ENCODE data around the gene SLFN11. TPM values are rescaled to one million over a fixed set of nuclear protein-coding genes. Genes with fewer than 3 reads are reported as not detected.

Gene SLFN11
- total and polyA plus RNA-seq, 2 of the 8 experiments (the other 6 are each of a cell fraction or from before 2014, with no cell fraction given): 0.11 to 0.28 TPM

DNA sequence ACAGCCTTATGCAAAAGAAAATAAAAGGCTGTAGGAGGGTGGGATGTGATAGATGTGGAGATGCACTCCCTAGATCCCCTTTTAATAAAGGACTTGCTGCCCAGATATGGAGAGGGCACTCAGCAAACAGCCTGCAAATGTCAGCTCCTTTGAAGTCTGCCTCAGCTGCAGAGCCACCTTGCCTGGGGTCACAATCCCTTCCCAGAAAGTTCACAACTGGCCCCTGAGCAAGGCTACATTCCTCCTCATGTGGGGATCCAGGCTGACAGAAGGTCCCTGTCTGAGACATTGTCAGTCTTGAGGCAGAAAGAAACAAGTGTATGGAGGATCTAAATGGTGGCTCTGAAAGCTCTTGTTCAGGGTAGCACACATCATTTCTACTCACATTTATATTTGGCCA, 36.1 kb downstream of the SLFN11 start (continued):
- TF ChIP-seq, protein P1, sequence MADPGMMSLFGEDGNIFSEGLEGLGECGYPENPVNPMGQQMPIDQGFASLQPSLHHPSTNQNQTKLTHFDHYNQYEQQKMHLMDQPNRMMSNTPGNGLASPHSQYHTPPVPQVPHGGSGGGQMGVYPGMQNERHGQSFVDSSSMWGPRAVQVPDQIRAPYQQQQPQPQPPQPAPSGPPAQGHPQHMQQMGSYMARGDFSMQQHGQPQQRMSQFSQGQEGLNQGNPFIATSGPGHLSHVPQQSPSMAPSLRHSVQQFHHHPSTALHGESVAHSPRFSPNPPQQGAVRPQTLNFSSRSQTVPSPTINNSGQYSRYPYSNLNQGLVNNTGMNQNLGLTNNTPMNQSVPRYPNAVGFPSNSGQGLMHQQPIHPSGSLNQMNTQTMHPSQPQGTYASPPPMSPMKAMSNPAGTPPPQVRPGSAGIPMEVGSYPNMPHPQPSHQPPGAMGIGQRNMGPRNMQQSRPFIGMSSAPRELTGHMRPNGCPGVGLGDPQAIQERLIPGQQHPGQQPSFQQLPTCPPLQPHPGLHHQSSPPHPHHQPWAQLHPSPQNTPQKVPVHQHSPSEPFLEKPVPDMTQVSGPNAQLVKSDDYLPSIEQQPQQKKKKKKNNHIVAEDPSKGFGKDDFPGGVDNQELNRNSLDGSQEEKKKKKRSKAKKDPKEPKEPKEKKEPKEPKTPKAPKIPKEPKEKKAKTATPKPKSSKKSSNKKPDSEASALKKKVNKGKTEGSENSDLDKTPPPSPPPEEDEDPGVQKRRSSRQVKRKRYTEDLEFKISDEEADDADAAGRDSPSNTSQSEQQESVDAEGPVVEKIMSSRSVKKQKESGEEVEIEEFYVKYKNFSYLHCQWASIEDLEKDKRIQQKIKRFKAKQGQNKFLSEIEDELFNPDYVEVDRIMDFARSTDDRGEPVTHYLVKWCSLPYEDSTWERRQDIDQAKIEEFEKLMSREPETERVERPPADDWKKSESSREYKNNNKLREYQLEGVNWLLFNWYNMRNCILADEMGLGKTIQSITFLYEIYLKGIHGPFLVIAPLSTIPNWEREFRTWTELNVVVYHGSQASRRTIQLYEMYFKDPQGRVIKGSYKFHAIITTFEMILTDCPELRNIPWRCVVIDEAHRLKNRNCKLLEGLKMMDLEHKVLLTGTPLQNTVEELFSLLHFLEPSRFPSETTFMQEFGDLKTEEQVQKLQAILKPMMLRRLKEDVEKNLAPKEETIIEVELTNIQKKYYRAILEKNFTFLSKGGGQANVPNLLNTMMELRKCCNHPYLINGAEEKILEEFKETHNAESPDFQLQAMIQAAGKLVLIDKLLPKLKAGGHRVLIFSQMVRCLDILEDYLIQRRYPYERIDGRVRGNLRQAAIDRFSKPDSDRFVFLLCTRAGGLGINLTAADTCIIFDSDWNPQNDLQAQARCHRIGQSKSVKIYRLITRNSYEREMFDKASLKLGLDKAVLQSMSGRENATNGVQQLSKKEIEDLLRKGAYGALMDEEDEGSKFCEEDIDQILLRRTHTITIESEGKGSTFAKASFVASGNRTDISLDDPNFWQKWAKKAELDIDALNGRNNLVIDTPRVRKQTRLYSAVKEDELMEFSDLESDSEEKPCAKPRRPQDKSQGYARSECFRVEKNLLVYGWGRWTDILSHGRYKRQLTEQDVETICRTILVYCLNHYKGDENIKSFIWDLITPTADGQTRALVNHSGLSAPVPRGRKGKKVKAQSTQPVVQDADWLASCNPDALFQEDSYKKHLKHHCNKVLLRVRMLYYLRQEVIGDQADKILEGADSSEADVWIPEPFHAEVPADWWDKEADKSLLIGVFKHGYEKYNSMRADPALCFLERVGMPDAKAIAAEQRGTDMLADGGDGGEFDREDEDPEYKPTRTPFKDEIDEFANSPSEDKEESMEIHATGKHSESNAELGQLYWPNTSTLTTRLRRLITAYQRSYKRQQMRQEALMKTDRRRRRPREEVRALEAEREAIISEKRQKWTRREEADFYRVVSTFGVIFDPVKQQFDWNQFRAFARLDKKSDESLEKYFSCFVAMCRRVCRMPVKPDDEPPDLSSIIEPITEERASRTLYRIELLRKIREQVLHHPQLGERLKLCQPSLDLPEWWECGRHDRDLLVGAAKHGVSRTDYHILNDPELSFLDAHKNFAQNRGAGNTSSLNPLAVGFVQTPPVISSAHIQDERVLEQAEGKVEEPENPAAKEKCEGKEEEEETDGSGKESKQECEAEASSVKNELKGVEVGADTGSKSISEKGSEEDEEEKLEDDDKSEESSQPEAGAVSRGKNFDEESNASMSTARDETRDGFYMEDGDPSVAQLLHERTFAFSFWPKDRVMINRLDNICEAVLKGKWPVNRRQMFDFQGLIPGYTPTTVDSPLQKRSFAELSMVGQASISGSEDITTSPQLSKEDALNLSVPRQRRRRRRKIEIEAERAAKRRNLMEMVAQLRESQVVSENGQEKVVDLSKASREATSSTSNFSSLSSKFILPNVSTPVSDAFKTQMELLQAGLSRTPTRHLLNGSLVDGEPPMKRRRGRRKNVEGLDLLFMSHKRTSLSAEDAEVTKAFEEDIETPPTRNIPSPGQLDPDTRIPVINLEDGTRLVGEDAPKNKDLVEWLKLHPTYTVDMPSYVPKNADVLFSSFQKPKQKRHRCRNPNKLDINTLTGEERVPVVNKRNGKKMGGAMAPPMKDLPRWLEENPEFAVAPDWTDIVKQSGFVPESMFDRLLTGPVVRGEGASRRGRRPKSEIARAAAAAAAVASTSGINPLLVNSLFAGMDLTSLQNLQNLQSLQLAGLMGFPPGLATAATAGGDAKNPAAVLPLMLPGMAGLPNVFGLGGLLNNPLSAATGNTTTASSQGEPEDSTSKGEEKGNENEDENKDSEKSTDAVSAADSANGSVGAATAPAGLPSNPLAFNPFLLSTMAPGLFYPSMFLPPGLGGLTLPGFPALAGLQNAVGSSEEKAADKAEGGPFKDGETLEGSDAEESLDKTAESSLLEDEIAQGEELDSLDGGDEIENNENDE (IDR thresholded peaks at IDR 0.05; ENCODE audit: insufficient replicate concordance, low read length): no peak
- no peak for TF ChIP-seq SP2 (IDR thresholded peaks at IDR 0.05; ENCODE audit: low read length)
- TF ChIP-seq TAF1 (IDR thresholded peaks at IDR 0.05; ENCODE audit: low read depth, low read length): no peak
- no peak for TF ChIP-seq SP4 (IDR thresholded peaks at IDR 0.05; ENCODE audit: low read length)
- no peak for TF ChIP-seq RNF2 (IDR thresholded peaks at IDR 0.05; ENCODE audit: borderline replicate concordance, low read depth, low read length, missing control alignments, poor library complexity, severe bottlenecking)

All from H1 (cell line).